ENCODE results near the gene TEAD1.

The TEAD1 gene

DNA sequence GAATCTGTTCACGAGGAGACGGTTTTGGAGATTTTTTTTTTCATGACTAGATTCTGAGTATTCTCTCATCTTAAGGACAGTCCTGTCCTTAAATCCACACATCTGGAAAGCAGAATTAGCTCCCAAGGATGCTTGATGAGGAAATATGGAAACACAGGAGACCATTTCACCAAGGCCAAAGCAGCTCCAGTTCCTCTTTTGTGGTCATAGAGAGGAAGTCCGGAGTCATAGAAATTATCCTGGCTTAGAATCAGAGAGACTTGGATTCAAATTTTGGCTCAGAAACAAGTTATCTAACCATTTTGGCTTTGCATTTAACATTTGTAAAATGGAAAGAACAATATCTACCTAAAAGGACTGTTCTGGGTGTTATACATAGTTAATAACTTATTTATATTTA, 7.3 kb upstream of the TEAD1 start:
- TF ChIP-seq ZFX (IDR thresholded peaks at IDR 0.05) = no peak
- TF ChIP-seq, protein P1, sequence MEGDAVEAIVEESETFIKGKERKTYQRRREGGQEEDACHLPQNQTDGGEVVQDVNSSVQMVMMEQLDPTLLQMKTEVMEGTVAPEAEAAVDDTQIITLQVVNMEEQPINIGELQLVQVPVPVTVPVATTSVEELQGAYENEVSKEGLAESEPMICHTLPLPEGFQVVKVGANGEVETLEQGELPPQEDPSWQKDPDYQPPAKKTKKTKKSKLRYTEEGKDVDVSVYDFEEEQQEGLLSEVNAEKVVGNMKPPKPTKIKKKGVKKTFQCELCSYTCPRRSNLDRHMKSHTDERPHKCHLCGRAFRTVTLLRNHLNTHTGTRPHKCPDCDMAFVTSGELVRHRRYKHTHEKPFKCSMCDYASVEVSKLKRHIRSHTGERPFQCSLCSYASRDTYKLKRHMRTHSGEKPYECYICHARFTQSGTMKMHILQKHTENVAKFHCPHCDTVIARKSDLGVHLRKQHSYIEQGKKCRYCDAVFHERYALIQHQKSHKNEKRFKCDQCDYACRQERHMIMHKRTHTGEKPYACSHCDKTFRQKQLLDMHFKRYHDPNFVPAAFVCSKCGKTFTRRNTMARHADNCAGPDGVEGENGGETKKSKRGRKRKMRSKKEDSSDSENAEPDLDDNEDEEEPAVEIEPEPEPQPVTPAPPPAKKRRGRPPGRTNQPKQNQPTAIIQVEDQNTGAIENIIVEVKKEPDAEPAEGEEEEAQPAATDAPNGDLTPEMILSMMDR (conservative IDR thresholded peaks at IDR 0.05) = no peak
- H3K27ac ChIP-seq = no peak overlapping the region

DNA sequence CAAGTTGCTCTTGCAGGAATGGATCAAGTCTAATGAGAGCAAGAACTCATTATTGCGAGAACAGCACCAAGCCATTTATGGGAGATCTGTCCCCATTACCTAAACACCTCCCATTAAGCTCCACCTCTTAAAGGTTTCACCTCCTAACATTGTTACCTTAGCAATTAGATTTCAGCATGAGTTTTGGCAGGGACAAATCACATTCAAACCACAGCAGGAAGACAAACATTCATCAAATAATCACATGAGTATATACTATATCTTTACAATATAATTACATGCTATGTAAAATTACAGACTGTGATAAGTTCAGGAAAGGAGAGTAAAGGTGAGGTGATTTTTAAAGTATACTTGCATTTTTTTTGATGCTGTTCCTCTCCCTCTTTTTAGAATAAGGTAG, 6.6 kb upstream of the TEAD1 start:
- TF ChIP-seq, protein P1 (conservative IDR thresholded peaks at IDR 0.05) = no peak
- TF ChIP-seq ZFX (IDR thresholded peaks at IDR 0.05) = no peak
- H3K27ac ChIP-seq = no peak overlapping the region

DNA sequence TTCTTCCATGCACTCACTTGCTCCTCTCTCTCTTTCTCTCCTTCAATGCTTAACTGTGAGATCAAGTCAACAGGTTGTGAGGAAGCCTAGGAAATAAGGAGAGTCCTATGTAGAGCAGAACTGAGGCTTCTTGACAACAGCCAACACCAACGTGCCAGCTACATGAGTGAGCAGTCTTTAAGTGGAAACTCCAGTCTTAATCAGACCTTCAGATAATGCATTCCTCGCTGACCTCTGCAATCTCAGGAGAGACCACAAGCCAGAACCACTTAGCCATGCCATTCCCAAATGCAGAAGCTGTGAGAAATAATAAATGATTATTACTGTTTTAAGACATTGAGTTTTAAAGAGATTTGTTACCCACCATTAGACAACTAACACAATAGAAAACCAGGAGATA, 6.1 kb upstream of the TEAD1 start:
- TF ChIP-seq, protein P1 (conservative IDR thresholded peaks at IDR 0.05) = no peak
- no peak for TF ChIP-seq ZFX (IDR thresholded peaks at IDR 0.05)
- H3K27ac ChIP-seq = no peak overlapping the region

DNA sequence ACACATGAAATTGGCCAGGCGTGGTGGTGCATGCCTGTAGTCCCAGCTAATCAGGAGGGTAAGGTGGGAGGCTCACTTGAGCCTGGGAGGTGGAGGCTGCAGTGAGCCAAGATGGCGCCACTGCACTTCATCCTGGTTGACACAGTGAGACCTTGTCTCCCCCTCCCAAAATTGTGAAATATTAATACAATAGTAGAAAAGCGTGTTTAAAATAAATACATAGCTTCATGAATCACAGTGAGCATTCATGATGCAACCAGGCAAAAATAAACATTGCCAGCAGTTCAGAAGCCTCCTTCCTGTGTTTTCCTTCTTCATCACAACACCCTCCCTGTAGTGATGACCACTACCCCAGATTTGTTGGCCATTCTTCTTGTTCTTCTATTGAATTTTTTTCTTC, 4.3 kb upstream of the TEAD1 start:
- H3K27ac ChIP-seq = no peak overlapping the region
- TF ChIP-seq, protein P1 (conservative IDR thresholded peaks at IDR 0.05) = no peak
- TF ChIP-seq ZFX (IDR thresholded peaks at IDR 0.05) = no peak

DNA sequence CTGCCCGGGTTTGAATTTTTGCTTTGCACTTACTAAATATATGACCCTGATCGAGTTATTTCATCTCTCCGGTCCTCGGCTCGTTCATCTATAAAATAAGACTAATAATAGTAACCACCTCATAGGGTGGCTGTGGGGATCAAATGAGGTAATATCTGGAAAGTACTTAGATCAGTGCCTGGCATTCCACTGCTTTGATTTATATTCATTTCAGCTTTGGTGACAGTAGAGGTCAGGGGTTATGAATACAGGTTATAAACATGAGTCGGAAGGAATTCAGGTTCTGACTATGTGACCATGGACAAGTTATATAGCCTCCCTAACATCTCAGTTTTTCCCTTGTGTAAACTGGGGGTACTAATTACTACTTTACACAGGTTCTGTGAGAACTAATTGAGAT, 2.9 kb upstream of the TEAD1 start:
- TF ChIP-seq, protein P1 (conservative IDR thresholded peaks at IDR 0.05) = no peak
- no peak for TF ChIP-seq ZFX (IDR thresholded peaks at IDR 0.05)
- no peak overlapping the region for H3K27ac ChIP-seq

DNA sequence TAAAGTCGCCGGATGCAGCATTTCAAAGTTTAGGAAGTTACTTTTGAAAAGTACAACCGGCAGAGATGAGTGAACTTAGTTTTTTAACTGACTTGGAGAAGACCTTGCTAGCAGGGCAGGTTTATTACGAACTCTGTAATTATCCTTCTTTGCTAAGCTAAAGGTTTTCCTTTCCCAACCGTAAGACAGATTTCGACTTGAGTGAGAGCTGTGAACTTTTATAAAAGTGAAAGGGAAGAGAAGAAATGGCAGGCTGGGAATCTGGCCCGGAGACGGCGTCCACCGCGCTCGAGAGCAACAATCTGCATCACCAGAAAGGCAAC, 659 bp upstream of the TEAD1 start:
- TF ChIP-seq, protein P1 (conservative IDR thresholded peaks at IDR 0.05) = no peak
- no peak for TF ChIP-seq ZFX (IDR thresholded peaks at IDR 0.05)

DNA sequence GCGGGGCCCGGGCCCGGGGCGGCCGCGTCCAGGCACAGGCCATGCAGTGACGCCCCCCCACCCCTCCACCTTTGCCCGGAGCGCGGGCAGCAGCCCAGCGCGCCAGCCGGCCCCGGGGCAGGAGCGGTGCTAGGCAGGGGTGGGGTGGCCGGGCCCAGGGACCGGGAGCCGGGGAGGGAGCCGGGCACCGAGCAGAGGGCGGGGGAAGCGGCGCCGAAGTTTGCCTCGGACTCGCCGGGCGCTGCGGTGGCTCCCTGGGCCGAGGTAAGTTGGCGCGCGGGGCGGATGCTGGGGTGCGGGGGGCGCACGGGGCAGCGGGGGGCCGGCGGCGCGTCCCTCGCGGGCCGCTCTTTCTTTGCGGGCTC, 332 bp downstream of the TEAD1 start:
- TF ChIP-seq, protein P1 (conservative IDR thresholded peaks at IDR 0.05) = no peak
- TF ChIP-seq ZFX (IDR thresholded peaks at IDR 0.05) = peak; percentile 39; the same call in 1 of the 2 replicates
- peak overlapping the region; percentile 75 for H3K27ac ChIP-seq

More for the DNA sequence above, 659 bp upstream of the TEAD1 start:
- H3K27ac ChIP-seq = peak overlapping the region; percentile 75
